ENCODE measurements around the gene KYAT1.
A peak's percentile ranks its signal among the peaks of the same experiment; 100 is the strongest.
"Not testable (repeated sequence)": the region's sequence is repeated elsewhere in the genome, so short reads cannot be mapped to it uniquely, and the experiment has no call there.

Gene KYAT1

DNA sequence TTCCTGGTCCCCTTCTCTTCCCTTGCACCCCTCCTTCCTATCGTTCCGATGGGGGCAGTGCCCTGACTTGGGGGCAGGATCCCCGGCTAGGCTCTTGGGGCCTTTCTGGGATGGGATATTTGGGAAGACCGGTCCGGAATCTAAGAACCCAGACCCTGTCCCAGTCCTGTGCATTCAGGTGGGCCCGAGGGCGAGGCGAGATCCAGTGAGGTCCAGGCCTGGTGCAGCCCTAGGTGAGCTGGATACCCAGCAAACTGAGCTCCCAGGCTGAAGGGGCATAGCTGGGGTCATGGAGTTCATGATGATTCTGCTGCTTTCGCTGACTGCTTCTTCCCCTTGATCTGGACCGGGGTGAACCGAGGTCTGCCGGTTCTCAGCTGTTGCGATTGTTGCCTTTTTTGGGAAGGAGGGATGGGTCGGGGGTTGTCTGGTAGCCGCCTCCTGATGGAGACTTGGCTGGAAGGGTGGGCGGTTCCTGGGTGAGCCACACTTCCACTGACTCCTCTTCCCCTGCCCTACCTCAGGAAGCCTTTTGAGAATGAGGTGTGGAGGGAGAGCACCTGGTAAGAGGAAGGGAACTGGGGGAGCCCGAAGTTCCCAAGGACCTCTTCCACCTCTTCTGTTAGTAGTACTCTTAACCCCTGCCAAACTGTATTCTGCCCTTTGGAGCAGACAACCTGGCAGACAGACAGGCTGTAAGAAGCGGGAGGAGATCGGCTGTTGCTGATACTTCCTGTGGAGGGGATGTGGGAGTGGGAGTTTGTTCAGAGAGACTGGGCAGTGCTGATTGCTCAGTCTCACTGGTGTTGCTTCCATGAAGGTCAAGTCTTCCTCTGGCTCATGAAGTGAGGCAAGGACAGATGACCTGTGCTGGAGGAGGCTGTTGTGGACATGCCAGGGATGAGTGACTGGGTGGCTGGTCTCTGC, 1.2 kb upstream of the KYAT1 start:
- DNase-seq: no peak

DNA sequence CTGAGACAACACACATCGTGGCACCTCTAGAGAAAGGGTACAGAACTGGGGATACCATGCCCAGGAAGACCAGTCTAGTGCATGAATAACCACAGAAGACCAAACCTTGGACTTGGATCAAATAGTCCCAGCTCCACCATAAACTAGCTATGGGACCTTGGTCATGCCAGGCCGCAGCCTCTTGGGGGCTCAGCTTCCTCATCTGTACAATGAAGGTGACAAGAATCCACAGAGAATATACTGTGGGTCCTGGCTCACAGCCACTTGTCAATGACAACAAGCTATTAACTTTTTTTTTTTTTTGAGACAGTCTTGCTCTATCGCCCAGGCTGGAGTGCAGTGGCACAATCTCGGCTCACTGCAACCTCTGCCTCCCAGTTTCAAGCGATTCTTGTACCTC, 3.9 kb downstream of the KYAT1 start:
- no peak for DNase-seq

DNA sequence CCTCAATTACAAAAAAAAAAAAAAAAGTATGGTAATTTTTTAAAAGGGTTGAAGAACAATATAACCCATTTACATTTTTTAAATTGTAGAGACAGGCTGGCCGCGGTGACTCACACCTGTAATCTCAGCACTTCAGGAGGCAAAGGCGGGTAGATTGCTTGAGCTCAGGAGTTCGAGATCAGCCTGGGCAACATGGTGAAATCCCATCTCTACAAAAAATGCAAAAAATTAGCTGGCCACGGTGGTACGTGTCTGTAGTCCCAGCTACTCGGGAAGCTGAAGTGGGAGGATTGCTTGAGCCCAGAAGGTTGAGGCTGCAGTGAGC, 10.8 kb downstream of the KYAT1 start:
- DNase-seq: not testable (repeated sequence)

DNA sequence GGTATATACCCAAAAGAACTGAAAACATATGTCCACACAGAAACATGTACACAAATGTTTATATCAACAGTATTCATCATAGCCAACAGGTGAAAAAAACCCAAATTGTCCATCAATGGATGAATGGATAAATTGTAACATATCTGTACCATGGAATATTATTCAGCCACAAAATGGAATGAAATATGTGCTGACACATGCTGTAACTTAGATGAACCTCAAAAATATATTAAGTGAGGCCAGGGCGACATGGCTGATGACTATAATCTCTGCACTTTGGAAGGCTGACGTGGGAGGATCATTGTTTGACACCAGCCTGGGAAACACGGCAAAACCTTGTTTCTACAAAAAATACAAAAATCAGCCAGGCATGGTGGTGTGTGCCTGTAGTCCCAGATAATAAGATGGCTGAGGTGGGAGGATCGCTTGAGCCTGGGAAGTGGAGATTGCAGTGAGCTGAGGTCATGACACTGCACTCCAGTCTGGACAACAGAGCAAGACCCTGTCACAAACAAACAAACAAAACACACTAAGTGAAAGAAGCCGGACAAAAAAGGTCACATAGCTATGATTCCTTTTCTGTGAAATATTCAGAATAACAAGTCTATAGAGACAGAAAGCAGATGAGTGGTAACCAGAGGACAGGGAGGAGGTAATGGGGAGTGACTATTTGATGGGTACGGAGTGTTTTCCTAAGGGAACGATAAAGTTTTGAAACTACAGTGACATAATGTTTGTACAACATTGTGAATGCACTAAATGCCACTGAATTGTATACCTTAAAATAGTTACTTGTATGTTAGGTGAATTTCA, 11.4 kb downstream of the KYAT1 start:
- no peak for DNase-seq

DNA sequence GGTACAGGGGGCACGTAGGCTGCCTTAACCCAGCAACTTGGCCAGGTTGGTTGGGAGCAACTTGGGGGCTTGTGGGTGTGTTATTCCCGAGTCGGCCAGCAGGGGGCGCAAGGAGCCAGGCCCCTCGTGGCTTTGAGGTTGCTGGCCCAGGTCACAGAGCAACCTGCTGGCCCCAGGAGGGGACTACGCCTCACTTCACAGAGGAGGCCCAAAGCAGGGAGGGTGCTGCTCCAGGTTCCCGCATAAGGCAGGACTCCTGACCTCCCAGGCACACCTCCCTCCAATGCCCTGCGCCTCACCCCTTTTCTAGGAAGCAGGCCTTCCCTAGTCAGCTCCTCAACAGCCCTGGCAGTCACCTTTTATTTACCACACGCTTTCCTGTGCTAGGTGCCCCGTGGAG, 18.1 kb downstream of the KYAT1 start:
- peak; percentile 5 for DNase-seq

DNA sequence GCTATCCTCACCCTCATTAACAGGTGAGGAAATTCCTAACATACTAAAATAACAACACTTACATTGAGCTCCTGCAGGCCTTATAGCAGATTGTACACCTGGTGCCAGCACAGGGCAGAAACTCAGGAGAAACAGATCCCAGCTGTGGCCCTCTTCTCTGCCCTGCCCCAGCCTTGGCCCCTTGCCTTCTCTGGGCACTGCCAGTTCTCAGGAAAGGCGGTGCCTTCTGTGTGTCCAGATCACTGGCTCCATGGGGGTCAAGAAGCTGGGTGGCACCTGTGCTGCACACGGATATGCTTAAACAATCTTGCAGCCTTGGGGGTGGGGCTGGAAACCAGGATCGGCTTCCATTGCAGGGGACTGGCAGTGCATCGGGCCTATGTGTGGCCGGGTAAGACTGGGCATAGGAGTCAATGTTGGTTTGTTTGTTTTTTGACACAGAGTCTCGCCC, 19.3 kb downstream of the KYAT1 start:
- no peak for DNase-seq

DNA sequence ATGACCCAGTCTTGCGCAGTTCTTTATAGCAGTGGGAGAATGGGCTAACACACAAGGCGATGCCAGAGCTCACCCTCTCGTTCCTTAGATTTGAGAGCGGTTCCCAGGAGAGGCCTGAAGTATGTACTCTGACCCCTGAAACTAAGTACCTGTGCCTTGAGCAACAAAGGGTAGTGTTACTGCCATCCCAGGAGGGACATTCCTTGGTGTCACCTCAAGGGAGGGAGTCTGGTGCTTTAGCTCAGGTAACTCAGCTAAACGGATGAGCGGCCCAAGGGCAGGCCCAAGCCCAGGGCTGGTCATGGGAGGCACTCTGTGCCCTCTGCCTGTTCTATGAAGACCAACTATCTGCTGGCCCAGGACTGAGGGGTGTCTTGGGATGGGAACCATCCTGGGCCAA, 20.2 kb downstream of the KYAT1 start:
- no peak for DNase-seq

DNA sequence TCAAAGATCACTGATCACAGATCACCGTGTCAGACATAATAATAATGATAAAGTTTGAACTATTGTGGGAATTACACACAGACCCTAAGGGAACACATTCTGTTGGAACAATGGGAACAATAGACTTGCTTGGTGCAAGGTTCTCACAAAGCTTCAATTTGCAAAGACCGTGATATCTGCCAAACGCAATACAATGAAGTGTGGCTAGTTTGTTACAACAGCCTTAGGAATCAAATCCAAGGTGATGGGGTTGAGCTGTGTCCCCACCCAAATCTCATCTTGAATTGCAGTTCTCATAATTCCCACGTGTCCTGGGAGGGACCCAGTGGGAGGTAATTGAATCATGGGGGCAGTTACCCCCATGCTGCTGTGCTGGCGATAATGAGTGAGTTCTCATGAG, 20.8 kb downstream of the KYAT1 start:
- no peak for DNase-seq

DNA sequence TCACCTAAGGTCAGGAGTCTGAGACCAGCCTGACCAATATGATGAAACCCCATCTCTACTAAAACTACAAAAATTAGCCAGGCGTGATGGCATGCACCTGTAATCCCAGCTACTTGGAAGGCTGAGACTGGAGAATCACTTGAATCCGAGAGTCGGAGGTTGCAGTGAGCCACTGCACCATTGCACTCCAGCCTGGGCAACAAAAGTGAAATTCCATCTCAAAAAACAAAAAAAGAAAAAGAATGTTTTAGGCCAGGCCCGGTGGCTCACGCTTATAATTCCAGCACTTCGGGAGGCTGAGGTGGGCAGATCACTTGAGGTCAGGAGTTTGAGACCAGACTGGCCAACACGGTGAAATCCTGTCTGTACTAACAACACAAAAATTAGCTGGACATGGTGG, 23.3 kb downstream of the KYAT1 start:
- DNase-seq: not testable (repeated sequence)

DNA sequence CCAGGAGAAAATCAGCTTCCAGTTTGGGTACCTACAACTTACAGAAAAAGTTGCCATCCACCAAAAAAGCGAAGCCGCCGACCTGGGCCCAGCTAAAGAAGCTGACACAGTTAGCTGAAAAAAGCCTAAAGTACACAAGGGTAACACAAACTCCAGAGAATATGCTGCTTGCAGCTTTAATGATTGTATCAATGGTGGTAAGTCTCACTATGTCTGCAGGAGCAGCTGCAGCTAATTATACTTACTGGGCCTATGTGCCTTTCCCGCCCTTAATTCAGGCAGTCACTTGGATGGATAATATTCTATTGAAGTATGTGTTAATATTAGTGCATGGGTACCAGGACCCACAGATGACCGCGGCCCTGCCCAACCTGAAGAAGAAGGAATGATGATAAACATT, 27.3 kb downstream of the KYAT1 start:
- DNase-seq: not testable (repeated sequence)

DNA sequence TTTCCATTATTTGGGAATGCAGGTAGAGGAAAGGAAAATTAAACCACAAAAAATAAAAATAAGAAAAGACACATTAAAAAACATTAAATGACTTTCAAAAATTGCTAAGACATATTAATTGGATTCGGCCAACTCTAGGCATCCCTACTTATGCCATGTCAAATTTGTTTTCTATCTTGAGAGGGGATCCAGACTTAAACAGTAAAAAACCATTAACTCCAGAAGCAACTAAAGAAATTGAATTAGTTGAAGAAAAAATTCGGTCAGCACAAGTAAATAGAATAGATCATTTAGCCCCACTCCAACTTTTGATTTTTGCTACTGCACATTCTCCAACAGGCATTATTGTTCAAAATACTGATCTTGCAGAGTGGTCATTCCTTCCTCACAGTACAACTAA, 29.1 kb downstream of the KYAT1 start:
- DNase-seq: not testable (repeated sequence)

DNA sequence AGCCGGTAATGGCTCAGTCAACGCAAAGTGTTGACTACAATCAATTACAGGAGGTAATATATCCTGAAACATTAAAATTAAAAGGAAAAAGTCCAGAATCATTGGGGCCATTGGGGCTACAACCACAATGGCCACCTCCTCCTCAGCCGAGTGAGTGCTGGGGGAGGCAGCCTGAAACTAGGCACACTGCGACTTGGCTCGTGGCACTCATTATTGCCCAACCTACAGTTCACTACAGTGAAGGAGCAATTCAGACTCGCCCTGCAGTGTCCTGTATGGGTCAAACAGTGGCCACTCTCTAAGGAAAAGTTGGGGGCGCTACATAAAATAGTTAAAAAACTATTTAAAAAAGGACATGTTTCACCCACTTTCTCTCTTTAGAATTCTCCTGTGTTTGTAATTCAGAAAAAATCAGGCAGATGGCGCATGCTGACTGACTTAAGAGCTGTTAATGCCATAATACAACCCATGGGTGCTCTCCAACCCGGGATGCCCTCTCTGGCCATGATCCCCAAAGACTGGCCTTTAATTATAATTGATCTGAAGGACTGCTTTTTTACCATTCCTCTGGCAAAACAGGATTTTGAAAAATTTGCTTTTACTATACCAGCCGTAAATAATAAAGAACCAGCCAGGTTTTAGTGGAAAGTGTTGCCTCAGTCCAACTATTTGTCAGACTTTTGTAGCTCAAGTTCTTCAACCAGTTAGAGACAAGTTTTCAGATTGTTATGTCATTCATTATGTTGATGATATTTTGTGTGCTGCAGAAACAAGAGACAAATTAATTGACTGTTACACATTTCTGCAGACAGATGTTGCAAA, 29.8 kb downstream of the KYAT1 start:
- peak; percentile 1 for DNase-seq

DNA sequence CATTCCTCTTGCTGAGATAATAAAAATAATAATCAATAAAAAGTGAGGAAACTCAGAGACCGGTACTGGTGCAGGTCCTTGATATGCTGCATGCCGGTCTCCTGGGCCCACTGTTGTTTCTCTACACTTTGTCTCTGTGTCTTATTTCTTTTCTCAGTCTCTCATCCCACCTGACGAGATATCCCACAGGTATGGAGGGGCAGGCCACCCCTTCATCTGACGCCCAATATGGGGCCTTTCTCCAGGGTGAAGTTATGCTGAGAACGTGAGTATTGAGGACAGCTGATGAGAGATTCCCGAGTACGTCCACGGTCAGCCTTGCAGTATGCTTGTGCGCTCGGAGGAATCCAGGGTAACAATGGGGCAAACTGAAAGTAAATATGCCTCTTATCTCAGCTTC, 30.7 kb downstream of the KYAT1 start:
- not testable (repeated sequence) for DNase-seq

DNA sequence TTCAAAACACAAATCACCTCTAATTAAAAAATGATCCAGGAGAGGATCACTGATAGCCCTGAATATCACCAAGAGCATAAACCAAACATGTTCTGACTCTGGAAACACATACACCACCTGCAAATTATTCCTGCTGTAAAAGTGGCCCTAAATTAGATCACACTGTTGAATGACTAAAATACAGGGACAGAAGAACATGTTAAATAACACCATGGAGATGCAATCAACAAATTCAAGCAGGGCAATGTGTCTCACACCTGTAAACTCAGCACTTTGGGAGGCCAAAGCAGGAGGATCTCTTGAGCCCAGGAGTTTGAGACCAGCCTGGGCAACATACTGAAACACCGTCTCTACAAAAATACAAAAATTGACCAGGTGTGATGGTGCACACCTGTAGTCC, 33.9 kb downstream of the KYAT1 start:
- DNase-seq: no peak

DNA sequence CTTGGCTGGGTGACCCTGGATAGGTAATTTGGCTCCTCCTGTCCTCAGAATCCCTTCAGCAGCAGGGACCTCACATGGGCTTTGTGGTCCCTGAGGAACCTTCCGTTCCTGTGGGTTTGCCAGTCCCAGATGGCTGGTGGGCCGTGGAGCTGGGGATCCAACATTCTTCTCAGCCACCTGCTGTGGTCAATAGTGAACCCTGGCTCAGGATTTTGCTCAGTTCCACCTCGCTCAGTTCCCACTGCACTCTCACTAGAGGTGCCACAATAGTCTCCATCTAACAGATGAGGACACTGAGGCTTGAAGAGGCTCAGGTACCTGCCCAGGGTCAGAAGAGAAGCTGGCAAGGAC, 35.1 kb downstream of the KYAT1 start:
- DNase-seq: no peak

DNA sequence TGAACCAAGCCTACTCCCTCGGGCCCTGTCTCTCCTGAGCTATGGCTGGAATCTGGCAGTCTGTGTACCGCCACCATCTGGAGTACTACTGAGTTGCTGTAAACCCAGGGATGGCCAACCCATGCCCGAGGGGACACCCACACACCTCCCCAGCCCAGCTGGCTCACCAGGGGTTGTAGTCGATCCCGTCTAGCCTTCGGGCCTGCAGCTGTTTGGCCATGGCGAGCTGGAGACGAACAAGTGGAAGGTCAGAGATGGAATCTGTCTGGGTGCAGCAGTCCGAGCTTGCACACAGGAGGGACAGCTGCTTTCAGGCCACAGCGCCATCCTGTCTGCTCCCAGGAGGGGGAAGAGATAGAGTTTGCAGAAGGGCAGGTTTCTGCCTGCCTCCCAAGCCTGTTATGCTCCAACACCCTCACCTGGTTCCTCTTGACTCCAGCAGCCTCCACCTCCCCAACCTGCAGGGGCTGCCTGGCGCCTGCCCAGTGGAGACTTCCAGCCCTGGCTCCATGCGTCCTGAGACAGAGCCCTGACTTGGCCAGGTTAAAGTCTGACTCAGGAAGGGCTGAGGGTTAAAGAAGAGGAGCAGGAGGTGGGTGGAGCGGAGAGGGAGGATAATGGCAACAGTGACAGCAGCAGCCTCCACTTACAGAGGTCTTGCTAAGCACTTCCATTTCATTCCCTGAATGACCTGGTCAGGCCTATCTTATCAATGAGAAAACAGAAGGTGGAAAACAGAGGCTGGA, 36.4 kb downstream of the KYAT1 start:
- DNase-seq: peak; percentile 40

DNA sequence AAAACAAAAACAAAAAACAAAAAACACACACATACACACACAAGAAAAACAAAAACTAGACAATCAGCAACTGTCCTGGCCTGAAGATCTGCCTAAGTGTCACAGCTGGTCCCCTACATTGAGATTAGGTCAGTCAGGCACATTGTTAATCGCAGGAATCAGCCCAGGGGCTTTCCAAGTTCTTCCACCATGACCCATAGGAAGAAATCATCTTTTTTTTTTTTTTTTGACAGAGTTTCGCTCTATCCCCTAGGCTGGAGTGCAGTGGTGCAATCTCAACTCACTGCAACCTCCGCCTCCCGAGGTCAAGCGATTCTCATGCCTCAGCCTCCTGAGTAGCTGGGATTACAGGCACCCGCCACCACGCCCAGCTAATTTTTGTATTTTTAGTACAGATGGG, 38.6 kb downstream of the KYAT1 start:
- not testable (repeated sequence) for DNase-seq

DNA sequence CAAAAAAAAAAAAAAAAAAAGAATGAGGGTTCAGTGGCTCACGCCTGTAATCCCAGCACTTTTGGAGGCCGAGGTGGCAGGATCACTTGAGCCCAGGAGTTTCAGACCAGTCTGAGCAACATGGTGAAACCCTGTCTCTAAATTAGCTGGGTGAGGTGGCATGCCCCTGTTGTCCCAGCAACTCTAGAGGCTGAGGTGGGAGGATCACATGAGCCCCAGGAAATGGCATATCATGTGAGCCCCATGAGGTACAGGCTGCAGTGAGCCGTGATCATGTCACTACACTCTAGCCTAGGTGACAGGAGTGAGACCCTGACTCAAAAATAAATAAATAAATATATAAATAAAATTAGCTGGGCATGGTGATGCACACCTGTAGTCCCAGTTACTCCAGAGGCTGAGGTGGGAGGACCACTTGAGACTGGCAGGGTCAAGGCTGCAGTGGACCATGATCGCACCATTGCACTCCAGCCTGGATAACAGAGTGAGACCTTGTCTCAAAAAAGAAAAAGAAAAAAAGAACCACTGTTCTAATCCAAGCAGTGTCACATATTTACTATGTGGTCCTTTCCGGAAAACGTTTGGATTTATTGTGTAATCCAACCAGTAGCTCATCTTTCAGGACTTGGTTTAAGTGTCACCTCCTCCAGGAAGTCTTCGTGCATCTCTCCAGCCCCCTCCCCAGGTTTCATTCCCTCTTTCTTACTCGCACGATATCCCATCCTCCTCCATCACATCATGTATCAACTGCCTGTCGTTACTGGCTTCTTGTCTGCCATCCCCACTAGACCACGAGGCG, 39.9 kb downstream of the KYAT1 start:
- no peak for DNase-seq

DNA sequence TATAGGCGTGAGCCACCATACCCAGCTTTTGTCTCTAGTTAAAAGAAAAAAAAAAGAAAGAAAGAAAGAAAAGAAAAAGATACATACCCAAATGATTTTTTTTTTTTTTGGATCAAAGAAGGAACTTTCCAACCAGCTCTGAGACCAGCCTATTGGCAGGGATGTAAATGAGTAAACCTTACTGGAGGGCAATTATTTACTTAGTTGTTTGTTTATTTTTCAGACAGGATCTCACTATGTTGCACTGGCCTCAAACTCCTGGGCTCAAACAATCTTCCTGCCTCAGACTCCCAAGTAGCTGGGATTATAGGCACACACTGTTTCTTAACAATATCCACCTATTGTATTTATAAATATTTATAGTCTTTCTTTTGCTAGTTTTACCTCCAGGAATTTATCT, 41.2 kb downstream of the KYAT1 start:
- no peak for DNase-seq

DNA sequence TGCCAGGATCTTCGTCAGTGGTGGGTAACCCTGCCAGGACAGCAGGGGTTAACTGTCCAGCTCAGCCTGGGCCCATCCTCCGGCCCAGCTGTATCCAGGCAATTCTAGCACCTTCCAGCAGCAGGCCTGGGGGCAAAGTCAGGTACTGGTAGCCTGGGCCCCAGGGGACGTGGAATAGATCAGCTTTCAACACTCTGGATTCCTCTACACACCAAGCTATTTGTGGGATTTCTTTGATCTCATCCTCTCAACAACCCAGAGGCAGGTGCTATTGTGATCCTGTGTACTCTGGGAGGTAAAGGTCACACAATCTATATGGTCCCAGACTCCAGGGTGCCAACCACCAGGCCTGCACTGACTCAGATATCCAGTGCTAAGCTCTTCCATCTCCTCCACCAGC, 43.4 kb downstream of the KYAT1 start:
- DNase-seq: no peak

DNA sequence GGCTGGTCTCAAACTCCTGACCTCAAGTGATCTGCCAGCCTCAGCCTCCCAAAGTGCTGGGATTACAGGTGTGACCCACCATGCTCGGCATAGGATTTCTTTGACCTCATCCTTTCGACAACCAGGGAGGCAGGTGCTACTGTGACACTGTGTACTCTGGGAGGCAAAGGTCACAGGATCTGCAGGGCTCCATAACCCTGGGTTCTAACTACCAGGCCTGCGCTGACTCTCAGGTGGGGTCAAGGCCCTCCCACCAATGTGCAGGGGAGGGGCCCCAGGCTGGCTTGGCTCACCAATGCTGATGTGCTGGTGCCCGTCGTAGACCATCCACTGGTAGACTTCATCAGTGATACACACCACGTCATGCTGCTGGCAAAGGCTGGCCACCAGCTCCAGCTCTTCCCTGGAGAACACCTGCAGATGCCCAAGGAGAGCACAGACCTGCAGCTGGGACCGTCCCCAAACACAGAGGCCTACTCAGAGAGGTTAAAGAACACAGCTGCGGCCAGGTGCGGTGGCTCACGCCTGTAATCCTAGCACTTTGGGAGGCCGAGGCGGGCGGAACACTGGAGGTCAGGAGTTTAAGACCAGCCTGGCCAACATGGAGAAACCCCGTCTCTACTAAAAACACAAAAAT, 45.1 kb downstream of the KYAT1 start:
- DNase-seq: no peak

All from SHP77 treated with DMSO at 0.1 percent for 48 hours (cell line).